Activated CD4-positive, alpha-beta memory T cell treated with anti-CD3 and anti-CD28 coated beads, Interleukin-2, amount 10 ng/mL, durations not matched to agents 7 days and 5 days (primary cell): ENCODE measurements around the gene LAPTM5. TPM values are rescaled to one million over a fixed set of nuclear protein-coding genes. Genes with fewer than 3 reads are reported as not detected.
"Not testable (repeated sequence)": the region's sequence is repeated elsewhere in the genome, so short reads cannot be mapped to it uniquely, and the experiment has no call there.

Experiments used
- CTCF ChIA-PET: fragments of 350-600 bp; sonication (Branson Sonifier 250); formaldehyde crosslinking; loops from one replicate; lab custom pipeline; 2021; ENCODE audit warnings: antibody characterized with exemption, inconsistent platforms; lab: Charles Lee
- POLR2A ChIA-PET: fragments of 350-600 bp; sonication (Branson Sonifier 250); formaldehyde crosslinking; loops from one replicate; lab custom pipeline; 2021; ENCODE audit warnings: antibody characterized with exemption; lab: Charles Lee
- DNase-seq: peaks from one replicate; pipeline ENCODE4 v3.0.0-alpha.2; 2020
- H3K27ac Mint-ChIP-seq: one replicate; pipeline ENCODE4 v1.8.0; 2021; ENCODE audit warnings: mild to moderate bottlenecking, mixed read lengths
- H3K27me3 Mint-ChIP-seq: one replicate; pipeline ENCODE4 v1.8.0; 2021; ENCODE audit warnings: mixed read lengths
- H3K36me3 Mint-ChIP-seq: one replicate; pipeline ENCODE4 v1.8.0; 2021; ENCODE audit warnings: low read depth, mixed read lengths
- H3K4me1 Mint-ChIP-seq: one replicate; pipeline ENCODE4 v1.8.0; 2021; ENCODE audit warnings: mixed read lengths
- H3K4me3 Mint-ChIP-seq: one replicate; pipeline ENCODE4 v1.8.0; 2021; ENCODE audit warnings: mild to moderate bottlenecking, mixed read lengths
- H3K9me3 Mint-ChIP-seq: one replicate; pipeline ENCODE4 v1.8.0; 2021; ENCODE audit warnings: mixed read lengths
- total RNA-seq, 2 experiments: library from RNA; stranded (reverse); gene quantifications; one replicate each; pipeline ENCODE4 v1.2.3, GENCODE V29; 2021

LAPTM5 gene
- total RNA-seq, 2 experiments from 2014 or later: 481 to 482 TPM

DNA sequence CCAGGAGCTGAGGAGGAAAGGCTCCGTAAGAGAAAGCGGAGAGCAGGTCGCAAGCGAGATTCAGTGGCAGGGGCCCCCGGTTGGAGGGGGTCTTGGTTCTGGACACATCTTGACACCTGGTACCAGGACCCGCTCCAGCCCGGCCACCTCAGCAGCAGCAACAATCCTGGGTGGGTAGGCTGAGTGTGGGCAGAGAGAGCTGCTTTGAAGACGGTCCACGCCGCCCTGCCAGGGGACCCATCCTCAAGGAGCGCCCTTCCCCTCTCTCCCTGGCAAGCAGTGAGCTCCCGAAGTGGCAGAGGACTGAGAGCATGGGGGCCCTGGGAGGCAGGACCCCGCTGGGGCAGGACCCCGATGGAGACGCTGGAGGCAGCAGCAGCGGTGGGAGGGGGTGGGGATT lies 35.6 kb upstream of the LAPTM5 start:
- no peaks in the 10 kb centered on the region for H3K9me3 Mint-ChIP-seq
- no peaks in the 10 kb centered on the region for H3K36me3 Mint-ChIP-seq
- ChIA-PET CTCF (interaction anchor here (1.2 to 1.5 kb wide), 3 partner anchors 9 to 11 kb away, joined by 4 to 7 read pairs (median 7); no protein-coding TSS in a partner anchor), POLR2A (no interaction called here)
- peaks cover 6% of the 10 kb centered on the region for H3K4me1 Mint-ChIP-seq
- DNase-seq: no peak
- peaks cover 18% of the 10 kb centered on the region for H3K27me3 Mint-ChIP-seq
- no peak overlapping the region for H3K27ac Mint-ChIP-seq
- H3K4me3 Mint-ChIP-seq: no peak overlapping the region

DNA sequence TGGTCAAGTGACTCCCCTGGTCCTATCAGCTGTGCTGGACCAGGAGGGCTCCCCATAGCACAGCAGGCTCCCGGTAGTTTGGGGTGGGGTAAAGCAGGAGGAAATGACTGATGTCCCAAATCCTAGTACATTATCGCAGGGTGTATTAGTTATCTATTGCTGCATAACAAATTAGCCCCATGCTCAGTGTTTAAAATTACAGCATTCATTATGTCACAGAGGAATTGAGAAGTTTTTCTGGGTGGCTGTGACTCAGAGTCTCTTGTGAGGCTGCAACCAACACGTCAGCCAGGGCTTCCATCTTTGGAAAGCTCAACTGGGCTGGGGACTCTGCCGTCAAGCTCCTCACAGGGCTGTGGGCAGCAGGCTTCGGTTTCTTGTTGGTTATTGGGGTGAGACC lies 34.3 kb upstream of the LAPTM5 start:
- POLR2A ChIA-PET: no interaction called here
- DNase-seq: no peak
- no peaks in the 10 kb centered on the region for H3K9me3 Mint-ChIP-seq

DNA sequence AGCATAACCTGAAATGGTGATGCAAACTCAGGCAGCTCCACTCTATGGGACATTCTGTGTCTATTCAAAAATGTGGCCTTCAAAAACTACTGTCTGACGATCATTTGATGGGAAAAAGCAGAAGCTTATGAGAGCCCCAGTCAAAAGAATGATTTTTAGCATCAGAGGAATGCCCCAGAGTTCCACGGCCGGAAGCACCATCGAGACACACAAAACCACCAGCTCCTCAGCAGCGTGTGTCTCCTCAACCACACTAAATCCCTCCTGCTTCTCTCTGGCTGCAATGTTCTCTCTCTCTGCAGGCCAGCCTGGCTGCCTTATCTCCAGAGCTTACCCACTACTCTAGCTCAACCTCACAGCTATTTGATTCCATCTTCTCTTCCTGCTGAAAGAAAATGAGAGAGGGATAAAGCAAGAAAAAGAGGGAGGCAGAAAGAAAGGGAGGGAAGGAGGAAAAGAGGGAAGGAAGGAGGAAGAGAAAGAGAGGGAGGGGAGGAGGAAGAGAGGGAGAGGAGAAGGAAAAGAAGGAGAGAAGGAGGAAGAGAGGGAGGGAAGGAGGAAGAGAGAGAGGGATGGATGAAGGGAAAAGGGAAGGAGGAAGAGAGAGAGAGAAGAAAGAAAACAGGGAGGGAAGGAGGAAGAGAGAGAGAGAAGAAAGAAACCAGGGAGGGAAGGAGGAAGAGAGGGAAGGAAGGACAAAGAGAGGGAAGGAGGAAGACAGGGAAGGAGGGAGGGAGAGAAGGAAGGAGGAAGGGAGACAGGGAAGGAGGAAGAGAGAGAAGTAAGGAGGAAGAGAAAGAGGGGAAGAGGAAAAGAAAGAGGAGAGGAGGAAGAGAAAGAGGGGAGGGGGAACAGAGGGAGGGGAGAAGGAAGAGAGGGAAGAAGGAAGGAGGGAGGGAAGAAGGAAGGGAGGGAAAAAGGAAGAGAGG lies 33.5 kb upstream of the LAPTM5 start:
- H3K4me3 Mint-ChIP-seq: no peak overlapping the region
- no peak for DNase-seq

More for the DNA sequence above, 34.3 kb upstream of the LAPTM5 start:
- peaks cover 6% of the 10 kb centered on the region for H3K4me1 Mint-ChIP-seq
- H3K27ac Mint-ChIP-seq: no peak overlapping the region
- peaks cover 20% of the 10 kb centered on the region for H3K27me3 Mint-ChIP-seq
- CTCF ChIA-PET: no interaction called here
- H3K36me3 Mint-ChIP-seq: no peaks in the 10 kb centered on the region
- no peak overlapping the region for H3K4me3 Mint-ChIP-seq

DNA sequence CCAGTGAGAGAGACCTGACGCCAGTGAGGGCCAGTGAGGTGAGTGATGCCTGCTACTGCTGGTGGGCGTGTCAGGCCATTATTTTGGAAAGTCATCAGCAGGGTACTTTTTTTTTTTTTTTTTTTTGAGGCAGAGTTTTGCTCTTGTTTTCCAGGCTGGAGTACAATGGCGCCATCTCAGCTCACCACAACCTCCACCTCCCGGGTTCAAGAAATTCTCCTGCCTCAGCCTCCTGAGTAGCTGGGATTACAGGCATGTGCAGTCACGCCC lies 32.6 kb upstream of the LAPTM5 start:
- H3K27ac Mint-ChIP-seq, H3K36me3 Mint-ChIP-seq, POLR2A ChIA-PET, DNase-seq, H3K4me3 Mint-ChIP-seq, H3K4me1 Mint-ChIP-seq, H3K9me3 Mint-ChIP-seq: not testable (repeated sequence)
- CTCF ChIA-PET: interaction anchor here (1.2 to 1.7 kb wide), 3 partner anchors 10 to 71 kb away, joined by 7 to 9 read pairs (median 9); no protein-coding TSS in a partner anchor
- H3K27me3 Mint-ChIP-seq: peaks cover 22% of the 10 kb centered on the region

More for the DNA sequence above, 33.5 kb upstream of the LAPTM5 start:
- CTCF ChIA-PET: interaction anchor here (0.6 to 1.7 kb wide), 6 partner anchors 8 to 137 kb away, joined by 3 to 9 read pairs (median 6); no protein-coding TSS in a partner anchor
- Mint-ChIP-seq H3K9me3 (no peaks in the 10 kb centered on the region), H3K4me1 (peaks cover 6% of the 10 kb centered on the region), H3K27ac (no peak overlapping the region), H3K27me3 (peaks cover 22% of the 10 kb centered on the region), H3K36me3 (no peaks in the 10 kb centered on the region)
- POLR2A ChIA-PET: no interaction called here

DNA sequence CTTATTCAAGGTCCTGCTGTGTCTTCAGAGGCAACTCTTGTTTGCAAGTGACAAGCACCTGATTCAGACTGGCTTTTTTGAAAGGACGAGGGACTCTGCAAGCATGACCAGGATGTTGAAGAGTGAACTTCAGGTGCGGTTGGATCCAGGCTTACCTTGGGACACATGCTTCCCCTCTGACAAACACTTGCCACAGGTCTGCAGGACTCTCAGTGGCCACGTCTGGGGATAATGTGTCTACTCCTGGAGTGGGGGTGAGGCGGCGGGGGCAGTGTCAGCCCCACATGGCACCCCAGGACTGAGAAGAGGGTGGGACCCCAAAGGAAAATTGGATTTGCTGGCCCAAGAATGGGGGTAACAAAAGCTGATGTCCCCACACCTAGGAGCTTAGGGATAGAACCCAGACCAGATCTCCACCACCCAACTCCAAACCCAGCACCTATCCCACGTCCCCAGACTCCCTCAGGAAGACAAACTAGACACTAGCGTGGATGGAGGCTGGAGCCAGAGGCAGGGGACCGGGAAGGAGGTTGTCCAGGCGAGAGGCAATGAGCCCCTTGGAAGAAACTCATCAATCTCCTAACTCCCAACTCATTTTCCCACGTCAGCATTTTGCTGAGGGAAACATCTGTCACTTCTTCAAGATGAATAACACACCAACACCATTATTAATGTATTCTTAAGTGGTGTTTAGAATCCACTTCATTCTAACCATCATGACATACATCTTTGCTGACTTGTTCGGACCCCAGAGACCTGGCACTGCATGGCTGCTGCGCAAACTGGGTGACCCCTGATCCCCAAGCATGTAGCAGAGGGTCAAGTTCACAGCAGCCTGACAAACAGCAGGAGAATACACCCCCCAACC lies 32.0 kb upstream of the LAPTM5 start:
- Mint-ChIP-seq H3K27me3 (peaks cover 22% of the 10 kb centered on the region), H3K36me3 (no peaks in the 10 kb centered on the region), H3K4me1 (peaks cover 6% of the 10 kb centered on the region), H3K9me3 (no peaks in the 10 kb centered on the region), H3K27ac (no peak overlapping the region), H3K4me3 (no peak overlapping the region)
- ChIA-PET POLR2A (no interaction called here), CTCF (interaction anchor here (1.5 to 1.7 kb wide), 2 partner anchors 10 to 12 kb away, joined by 7 to 9 read pairs; no protein-coding TSS in a partner anchor)
- no peak for DNase-seq

DNA sequence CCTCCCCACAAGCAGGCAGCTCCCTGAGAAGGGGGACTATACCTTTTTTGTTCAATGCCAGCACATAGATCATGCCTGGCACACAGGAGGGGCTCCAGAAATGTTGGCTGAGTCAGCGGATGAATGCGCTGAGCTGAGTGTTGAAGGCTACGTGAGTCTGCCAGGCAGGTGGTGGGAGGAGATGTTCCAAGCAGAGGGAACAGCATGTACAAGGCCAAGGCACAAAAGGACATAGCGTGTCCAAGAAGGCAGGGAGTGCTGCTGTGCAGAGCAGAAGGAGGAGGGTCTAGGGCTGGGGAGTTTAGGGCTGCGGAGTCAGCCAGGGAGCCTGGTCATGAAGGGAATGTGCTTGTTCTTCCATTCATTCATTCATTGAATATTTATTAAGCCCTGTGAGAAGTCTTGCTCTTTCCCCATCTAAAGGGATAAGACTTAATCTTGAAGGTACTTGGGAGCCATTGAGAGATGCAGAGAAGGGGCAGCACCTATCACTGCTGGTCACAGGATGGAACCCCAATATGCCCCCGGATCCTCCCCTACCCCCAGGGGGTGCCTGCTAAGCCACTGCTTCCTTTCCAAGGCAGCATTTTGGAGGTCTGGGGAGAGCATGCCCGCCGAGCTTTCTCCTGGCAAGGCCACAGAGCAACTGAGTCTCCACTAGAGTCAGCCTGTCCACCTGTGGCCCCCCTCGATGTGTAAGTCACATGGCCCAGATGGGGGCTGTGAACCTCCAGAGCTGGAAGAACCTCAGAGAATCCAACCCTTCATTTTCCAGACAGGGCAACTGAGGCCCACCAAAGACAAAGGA lies 31.2 kb upstream of the LAPTM5 start:
- H3K27me3 Mint-ChIP-seq: peaks cover 22% of the 10 kb centered on the region
- no peaks in the 10 kb centered on the region for H3K9me3 Mint-ChIP-seq
- ChIA-PET CTCF (interaction anchor here (0.9 to 1.1 kb wide), 2 partner anchors 9 to 125 kb away, joined by 3 read pairs; no protein-coding TSS in a partner anchor), POLR2A (no interaction called here)
- H3K27ac Mint-ChIP-seq: no peak overlapping the region
- no peaks in the 10 kb centered on the region for H3K36me3 Mint-ChIP-seq
- H3K4me1 Mint-ChIP-seq: peaks cover 6% of the 10 kb centered on the region
- H3K4me3 Mint-ChIP-seq: no peak overlapping the region
- DNase-seq: no peak

DNA sequence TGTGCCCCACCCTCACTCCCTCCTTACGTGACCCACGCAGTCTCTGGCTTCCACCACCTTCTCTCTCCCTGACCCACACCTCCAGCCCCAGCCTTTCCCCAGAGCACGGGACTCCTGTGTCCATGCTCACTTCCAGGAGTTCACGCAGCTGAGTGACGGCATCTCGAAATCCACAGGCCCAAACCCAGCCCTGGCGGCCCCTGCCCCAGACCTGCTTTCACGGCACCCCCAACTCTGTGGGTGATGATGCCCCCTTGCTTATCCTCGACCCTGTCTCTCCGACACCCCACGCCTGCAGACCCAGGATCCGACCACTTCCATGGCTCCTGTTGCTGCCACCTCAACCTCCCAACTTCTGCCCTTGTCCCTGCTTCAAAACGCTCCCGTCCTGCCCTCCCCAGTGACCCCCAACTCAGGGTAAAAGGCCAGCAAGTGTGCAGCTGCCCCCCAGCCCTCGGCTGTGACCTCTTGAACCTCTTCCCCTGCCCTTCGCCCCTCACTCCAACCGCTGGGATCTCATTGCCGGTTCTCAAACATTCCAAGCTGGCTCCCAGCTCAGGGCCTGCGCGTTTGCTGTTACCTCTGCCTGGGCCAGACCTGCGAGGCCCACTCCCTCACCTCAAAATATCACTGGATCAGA lies 30.4 kb upstream of the LAPTM5 start:
- Mint-ChIP-seq H3K4me1 (peaks cover 6% of the 10 kb centered on the region), H3K4me3 (no peak overlapping the region), H3K27me3 (peaks cover 21% of the 10 kb centered on the region), H3K27ac (no peak overlapping the region), H3K36me3 (no peaks in the 10 kb centered on the region), H3K9me3 (no peaks in the 10 kb centered on the region)
- ChIA-PET POLR2A (no interaction called here), CTCF (interaction anchor here (0.9 to 1.1 kb wide), 2 partner anchors 8 to 126 kb away, joined by 3 read pairs; no protein-coding TSS in a partner anchor)
- DNase-seq: no peak

DNA sequence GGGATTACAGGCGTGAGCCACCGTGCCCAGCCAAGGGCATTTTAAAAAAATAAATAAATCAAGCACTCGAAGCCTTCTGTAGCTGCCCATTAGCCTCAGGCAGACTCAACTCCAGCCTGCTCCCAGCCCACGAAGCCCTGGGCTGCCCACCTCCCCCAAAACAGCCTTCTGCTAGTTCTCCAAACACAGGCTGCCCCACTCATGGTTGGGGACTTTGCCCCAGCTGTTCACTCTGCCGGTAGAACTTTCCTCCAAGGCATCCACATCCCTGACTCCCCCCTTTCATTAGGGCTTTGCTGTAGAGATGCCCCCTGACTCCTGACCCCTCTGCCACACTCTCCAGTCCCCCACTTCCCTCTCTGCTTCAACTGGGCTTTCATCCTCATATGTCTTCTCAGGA lies 29.7 kb upstream of the LAPTM5 start:
- Mint-ChIP-seq H3K9me3 (no peaks in the 10 kb centered on the region), H3K27me3 (peaks cover 19% of the 10 kb centered on the region), H3K36me3 (no peaks in the 10 kb centered on the region), H3K27ac (no peak overlapping the region), H3K4me1 (peaks cover 6% of the 10 kb centered on the region), H3K4me3 (no peak overlapping the region)
- DNase-seq: no peak
- ChIA-PET POLR2A (no interaction called here), CTCF (interaction anchor here (13.9 kb wide), 1 partner anchor 69 kb away, joined by 494 read pairs; no protein-coding TSS in a partner anchor)

DNA sequence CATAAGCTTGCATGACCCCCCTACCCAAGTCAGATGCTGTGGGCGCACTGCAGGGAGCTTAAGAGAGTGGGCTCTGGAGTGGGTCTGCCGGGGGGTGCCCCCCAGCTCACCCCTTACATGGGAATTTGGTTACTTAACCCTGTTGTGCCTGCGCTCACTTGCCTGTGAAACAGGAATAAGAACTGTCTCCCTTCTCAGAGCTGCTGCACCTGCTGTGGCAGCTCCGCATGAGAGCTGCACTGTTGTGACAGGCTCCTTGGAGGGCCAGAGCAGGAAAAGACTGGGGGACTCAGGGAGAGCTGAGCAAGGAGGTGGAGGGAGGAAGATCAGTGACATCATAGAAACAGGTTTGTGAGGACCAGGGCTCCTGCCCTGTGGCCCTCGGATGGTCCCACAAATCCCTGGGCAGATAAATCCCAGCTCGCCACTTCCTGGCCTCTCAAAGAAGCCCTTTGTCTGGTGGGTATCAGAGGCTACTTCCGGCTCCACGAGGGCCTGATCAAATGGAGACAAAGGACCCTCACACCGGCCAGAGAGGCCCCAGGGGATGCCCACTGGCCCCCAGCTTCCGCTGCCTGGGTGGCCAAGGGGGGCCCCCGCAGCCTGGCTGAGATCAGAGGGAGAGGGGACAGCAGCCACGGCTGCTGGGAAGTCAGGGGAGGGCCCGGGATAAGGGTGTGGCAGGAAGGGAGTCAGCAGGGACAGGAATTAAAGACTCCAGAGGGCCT lies 28.9 kb upstream of the LAPTM5 start:
- Mint-ChIP-seq H3K9me3 (no peaks in the 10 kb centered on the region), H3K4me1 (peaks cover 6% of the 10 kb centered on the region), H3K27me3 (peaks cover 19% of the 10 kb centered on the region), H3K4me3 (no peak overlapping the region), H3K27ac (no peak overlapping the region), H3K36me3 (no peaks in the 10 kb centered on the region)
- no peak for DNase-seq
- ChIA-PET POLR2A (interaction anchor here (1.9 kb wide), 1 partner anchor 12 kb away, joined by 5 read pairs; no protein-coding TSS in a partner anchor), CTCF (interaction anchor here (0.6 to 13.9 kb wide), 4 partner anchors 15 to 235 kb away, joined by 4 to 494 read pairs (median 4); no protein-coding TSS in a partner anchor)

DNA sequence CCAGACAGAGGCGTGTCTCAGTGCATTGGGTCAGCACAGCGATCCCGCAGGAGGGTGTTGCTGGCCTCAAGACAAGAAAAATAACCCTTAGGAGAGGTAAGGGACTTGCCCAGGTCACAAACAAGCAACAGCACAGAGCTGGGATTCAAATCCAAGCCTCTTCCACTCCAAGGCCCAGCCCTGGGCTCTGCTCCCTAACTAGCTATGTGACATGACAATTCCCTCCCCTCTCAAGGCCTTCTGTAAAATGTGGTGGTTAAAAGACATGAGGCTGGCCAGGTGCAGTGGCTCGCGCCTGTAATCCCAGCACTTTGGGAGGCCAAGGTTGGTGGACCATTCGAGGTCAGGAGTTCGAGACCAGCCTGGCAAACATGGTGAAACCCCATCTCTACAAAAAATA lies 28.1 kb upstream of the LAPTM5 start:
- POLR2A ChIA-PET: interaction anchor here (1.9 kb wide), 1 partner anchor 11 kb away, joined by 5 read pairs; no protein-coding TSS in a partner anchor
- no peak overlapping the region for H3K4me3 Mint-ChIP-seq
- no peak for DNase-seq
- H3K9me3 Mint-ChIP-seq: no peaks in the 10 kb centered on the region
- H3K27me3 Mint-ChIP-seq: peaks cover 17% of the 10 kb centered on the region
- no peaks in the 10 kb centered on the region for H3K36me3 Mint-ChIP-seq
- CTCF ChIA-PET: interaction anchor here (1.2 to 13.9 kb wide), 2 partner anchors 16 to 67 kb away, joined by 4 to 494 read pairs; no protein-coding TSS in a partner anchor
- no peak overlapping the region for H3K27ac Mint-ChIP-seq
- peaks cover 1% of the 10 kb centered on the region for H3K4me1 Mint-ChIP-seq

DNA sequence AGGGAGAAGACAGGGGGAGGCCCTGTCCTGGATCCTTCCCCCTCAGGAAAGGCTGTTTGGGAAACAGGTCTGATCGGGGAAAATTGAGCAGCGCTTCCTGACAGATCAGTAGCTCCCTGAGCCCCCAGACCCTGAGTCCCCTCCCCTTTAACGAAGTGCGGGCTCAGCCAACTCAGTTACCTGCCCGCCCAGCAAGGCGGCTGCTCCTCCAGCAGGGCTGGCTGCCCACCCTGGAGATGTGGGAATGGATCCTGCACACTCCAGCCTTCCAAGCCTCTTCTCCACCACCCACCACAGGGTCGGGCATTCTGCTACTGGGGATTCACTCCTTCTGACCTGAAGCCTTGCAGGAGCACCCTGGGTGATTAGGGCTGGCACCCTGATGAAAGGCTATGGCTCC lies 27.6 kb upstream of the LAPTM5 start:
- Mint-ChIP-seq H3K9me3 (no peaks in the 10 kb centered on the region), H3K36me3 (no peaks in the 10 kb centered on the region), H3K27me3 (peaks cover 20% of the 10 kb centered on the region), H3K27ac (no peak overlapping the region), H3K4me1 (no peaks in the 10 kb centered on the region), H3K4me3 (no peak overlapping the region)
- CTCF ChIA-PET: interaction anchor here (0.5 to 13.9 kb wide), 3 partner anchors 16 to 401 kb away, joined by 4 to 494 read pairs (median 4); no protein-coding TSS in a partner anchor
- DNase-seq: no peak
- POLR2A ChIA-PET: interaction anchor here (1.9 kb wide), 1 partner anchor 11 kb away, joined by 5 read pairs; no protein-coding TSS in a partner anchor
